Measurements from ENCODE around the gene LHFPL3.
A peak's percentile ranks its signal among the peaks of the same experiment; 100 is the strongest.
"Not testable (repeated sequence)": the region's sequence is repeated elsewhere in the genome, so short reads cannot be mapped to it uniquely, and the experiment has no call there.

Gene LHFPL3

GRCh38 chr7:104486931-104487330, 158.5 kb downstream of the LHFPL3 start:
- DNase-seq = no peak

GRCh38 chr7:104487642-104488041, 159.2 kb downstream of the LHFPL3 start:
- DNase-seq = no peak

DNA sequence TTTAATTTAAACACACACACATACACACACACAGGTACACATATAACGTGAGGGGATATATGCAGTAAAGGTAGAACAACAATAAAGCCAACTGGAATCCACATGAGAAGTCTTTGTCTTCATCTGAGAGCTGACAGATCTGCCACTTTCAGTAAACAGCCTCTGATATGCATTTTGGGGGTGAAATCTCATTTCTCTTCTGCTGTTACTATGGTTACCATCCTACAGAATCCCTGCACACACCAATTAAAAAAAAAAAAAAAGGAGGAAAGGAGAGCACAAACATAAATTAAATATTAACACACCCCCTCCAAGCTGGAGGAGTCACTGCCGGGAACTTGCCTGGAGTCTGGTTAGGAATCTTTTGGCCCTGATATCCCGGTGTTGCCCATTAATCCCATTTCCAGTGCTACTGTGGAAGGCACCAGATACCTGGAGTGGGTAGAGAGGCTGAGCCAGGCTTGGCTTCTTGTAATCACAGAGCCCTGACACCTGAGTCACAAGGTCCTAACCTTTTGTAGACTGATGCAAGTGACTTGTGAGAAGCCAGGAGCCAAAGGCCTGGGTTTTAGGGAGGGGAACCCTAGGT, 169.1 kb downstream of the LHFPL3 start:
- DNase-seq = no peak

DNA sequence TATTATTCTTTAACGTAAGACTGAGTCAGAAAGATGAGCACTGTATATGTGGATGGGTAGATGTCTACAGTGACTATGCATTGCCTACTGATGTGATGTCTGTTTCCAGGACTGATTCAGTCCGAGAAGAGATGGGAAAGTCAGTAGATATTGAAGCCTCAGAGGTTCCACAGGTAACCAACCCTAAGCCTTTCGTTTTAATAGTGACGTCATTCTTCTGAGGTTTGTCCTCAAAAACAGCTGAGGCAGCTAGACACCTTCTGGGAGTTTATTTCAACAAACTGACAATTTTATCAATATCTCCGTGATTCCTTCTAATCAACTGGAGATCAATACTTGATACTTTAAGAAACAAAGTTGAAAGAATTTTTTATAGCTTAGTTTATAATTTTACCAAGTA, 171.6 kb downstream of the LHFPL3 start:
- no peak for DNase-seq

GRCh38 chr7:104509874-104510273, 181.5 kb downstream of the LHFPL3 start:
- no peak for DNase-seq

GRCh38 chr7:104524853-104525252, 196.4 kb downstream of the LHFPL3 start:
- DNase-seq = no peak

DNA sequence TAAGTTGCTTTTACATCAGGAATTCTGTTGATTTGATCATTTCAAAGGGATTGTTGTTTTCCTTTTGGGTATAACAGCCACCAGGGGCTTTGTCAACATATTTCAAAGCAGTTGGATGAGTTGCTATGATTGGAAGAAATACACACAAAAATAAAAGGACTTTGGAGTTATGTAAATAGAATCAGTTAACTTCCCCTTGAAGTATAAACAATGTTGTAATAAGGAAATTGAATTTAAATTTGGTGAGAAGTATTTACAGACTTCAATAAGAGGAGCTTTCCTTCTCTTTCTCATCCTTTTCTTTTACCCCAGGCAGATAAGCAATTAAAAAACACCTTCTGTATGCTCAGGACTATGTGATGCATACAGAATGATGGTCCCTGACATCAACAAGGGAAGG, 199.7 kb downstream of the LHFPL3 start:
- no peak for DNase-seq

- DNase-seq = no peak
Observed at GRCh38 chr7:104529567-104529966, 201.2 kb downstream of the LHFPL3 start.

DNA sequence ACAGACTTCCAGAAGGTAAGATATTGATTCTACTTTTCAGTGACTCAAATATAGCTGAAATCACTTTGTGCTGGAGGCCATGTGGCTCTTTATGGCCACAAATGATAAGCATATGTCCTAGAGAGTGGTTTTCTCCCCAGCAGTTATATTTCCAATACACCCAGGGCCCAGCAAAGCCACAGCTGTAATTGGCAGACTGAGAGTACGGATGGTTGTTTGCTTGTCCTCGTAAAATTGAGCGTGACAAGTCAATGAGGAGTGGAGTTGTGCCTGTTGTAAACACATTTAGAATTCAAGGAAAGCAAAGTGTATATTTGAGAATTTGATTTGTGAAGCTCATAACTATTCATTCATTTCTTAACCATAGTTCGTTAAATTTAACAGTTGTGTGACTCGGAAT, 201.8 kb downstream of the LHFPL3 start:
- no peak for DNase-seq

DNA sequence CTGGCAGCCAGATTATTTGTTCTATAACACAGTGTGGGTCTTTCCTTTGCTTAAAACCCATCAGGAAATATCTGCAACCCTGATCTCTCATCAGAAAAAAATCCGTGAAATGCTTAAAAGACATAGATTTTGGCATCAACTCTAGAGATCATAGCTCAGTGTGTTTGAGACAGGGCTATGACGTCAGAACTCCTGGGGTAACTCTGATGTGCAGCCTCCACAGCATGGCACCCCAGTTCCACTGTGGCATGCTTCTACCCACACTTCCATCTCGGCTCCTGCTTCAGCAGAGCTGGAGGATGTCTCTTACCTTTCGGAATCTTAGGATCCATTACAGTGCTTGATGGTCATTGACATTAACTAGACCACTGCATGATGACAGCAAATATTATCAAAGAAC, 205.7 kb downstream of the LHFPL3 start:
- no peak for DNase-seq

DNA sequence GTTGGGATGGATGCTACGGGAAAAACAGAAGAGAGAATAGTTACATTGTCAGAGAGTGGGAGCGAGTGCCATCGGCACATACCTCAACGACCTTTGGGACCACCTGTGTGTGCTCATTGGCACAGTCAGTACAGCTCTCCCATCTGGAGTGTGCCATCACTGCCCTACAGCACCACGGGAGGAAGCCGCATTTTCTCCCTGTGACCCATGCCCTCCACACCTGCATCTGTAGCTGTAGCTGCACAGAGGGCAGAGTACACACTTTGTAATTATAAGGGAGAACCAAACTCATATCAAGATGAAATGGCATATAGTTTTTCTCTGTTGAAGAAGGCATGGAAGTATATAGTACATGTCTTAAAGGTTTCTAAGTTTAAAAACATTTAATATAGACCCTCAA, 207.4 kb downstream of the LHFPL3 start:
- no peak for DNase-seq

DNA sequence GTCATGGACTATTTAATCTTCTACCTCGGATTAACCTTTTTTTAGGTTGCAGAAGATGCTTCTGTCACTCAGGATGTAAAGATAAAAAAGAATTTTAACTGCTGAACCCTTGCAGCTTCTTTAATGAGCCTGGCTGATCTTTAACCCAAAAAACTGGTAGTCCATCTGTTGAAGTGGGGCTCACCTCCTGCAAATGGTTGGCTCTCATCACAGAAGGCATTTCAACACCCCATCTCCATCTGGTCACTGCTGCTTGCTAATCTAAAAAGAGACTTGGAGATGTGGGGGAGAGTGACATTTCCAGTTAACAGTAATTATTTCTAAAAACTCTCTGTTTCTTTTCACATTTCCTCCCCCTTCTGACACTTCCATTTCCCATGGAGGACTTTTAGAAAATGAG, 208.6 kb downstream of the LHFPL3 start:
- DNase-seq = no peak

- DNase-seq = no peak
Observed at GRCh38 chr7:104538152-104538551, 209.7 kb downstream of the LHFPL3 start.

DNA sequence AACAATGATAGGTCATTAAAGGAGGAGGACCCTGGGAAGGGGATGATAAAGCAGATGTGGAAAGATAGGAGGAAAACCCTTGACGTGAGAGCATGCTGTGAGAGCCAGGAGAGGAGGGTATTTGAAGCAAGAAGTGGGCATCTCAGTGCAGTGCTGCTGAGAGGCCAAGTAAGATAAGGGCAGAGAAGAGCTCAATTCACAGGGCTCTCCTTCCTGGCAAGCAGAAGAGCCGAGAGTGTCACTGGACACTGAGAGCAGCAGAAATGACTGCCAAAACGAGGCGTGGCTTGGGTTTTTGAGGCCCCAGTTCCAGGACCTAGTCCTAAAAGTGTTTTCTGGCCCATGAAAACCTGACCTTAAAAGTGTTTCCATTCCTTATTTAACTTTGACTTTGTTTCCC, 213.5 kb downstream of the LHFPL3 start:
- DNase-seq = no peak

DNA sequence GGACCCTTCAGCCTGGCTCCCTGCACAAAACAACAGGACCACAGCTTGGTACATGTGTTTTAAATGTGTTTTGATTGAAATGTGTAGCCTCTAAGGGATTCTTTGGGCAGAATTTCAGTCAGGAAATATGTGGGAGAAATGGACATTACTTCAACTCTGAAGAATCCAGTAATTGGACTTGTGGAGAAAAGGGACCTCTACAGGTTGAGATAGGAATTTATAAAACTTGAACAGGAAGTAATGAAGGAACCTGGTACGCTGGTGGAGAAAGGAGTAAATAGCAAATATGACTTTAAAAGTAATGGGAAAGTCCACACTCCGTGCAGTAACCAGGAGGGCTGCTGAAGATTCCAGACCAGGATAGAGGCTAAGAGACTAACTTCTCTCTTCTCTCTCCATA, 220.5 kb downstream of the LHFPL3 start:
- DNase-seq = no peak

DNA sequence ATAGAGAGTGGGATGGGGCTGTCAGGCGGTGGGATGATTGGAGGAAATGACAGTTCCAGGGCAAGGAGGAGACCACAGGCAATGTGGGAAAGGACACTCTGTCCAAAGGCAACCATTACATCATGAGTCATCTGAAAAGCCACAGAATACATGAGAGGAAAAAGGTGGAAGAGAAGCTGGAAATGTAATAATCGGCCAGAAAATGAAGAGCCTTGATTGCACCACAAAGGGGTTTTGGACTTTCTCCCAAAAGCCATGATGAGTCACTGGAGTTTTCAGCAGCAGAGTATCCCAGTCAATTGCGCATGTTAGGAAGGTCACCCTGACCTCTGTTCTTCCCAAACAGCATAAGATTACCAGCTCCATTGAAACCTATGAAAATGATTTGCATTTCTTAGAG, 222.0 kb downstream of the LHFPL3 start:
- DNase-seq = no peak

GRCh38 chr7:104551226-104551625, 222.8 kb downstream of the LHFPL3 start:
- no peak for DNase-seq

GRCh38 chr7:104552102-104552501, 223.7 kb downstream of the LHFPL3 start:
- DNase-seq = peak; percentile 21

DNA sequence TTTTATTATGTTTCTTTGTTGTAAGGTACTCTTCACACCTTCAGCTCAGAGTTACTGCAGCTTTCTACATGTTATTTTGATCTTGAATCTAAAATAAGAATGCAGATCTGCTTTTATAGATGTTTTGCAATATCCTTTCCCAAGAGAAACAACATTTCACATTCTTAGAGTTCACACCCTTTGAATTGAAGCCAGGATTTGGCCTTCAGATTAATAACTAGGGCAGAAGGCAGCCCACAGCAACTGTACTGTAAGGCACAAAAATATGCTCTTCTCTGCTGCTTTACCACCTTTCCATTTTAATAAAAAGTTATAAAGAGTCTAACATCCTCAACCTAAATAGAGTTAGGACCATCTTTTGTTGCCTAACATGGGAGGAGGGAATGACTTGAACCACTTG, 224.7 kb downstream of the LHFPL3 start:
- DNase-seq = no peak

DNA sequence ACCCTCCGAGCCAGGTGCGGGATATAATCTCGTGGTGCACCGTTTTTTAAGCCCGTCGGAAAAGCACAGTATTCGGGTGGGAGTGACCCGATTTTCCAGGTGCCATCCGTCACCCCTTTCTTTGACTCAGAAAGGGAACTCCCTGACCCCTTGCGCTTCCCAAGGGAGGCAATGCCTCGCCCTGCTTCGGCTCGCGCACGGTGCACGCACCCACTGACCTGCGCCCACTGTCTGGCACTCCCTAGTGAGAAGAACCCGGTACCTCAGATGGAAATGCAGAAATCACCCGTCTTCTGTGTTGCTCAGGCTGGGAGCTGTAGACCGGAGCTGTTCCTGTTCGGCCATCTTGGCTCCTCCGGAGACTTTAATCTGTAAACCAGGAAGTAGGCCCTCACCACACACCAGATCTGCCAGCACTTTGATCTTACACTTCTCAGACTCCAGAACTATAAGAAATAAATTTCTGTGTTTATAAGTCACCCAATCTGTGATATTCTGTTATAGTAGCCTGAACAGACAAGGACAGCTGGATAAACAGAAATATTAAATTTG, 235.0 kb downstream of the LHFPL3 start:
- not testable (repeated sequence) for DNase-seq

DNA sequence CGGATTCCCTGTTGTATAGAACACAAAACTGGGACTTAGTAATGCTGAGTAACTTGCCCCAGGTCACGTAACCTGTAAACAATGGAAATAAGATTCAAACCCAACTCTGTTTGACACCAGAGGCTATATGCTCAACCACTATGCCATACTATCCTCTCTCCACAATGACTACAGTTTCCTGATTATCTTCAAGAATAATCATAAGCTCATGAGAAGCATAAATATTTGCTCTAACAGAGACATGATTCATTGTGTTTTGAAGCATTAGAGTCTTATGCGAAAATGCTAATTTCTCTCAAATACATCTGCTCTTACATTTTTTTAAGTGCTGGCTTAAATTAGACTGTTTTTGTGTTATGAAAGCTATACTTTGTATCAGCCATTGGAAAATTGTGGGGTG, 241.3 kb downstream of the LHFPL3 start:
- no peak for DNase-seq

GRCh38 chr7:104572554-104572953, 244.2 kb downstream of the LHFPL3 start:
- no peak for DNase-seq

DNA sequence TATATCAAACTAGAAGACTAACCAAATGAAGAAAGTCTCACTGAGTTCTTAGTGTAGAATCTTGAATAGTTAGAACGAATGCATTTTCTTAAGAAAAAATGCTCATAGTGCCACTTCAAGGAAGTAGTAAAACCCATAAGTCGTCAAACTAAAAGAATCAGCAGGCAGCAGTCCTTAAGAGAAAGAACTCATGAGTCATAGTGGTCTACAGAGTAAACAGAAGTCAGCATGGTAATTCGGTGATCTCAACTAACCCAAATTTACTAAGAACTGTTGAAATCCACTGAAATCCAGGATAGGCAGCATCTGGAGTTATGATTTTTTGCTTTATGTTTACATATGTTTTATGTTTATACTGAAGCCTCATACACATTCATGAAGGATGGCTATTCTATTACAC, 256.2 kb downstream of the LHFPL3 start:
- no peak for DNase-seq

DNA sequence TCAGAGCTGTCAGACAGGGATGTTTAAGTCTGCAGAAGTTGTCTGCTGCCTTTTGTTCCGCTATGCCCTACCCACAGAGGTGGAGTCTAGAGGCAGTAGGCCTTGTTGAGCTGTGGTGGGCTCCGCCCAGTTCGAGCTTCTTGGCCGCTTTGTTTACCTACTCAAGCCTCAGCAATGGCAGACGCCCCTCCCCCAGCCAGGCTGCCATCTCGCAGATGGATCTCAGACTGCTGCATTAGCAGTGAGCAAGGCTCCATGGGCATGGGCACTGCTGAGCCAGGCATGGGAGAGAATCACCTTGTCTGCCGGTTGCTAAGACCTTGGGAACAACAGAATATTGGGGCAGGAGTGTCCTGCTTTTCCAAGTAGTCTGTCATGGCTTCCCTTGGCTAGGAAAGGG, 267.2 kb downstream of the LHFPL3 start:
- not testable (repeated sequence) for DNase-seq

- DNase-seq = no peak
Observed at GRCh38 chr7:104603957-104604356, 275.6 kb downstream of the LHFPL3 start.
